Right ventricle myocardium inferior (tissue), 1 donor: ENCODE measurements around the gene IER2. TPM values are rescaled to one million over a fixed set of nuclear protein-coding genes. Genes with fewer than 3 reads are reported as not detected.
A peak's percentile ranks its signal among the peaks of the same experiment; 100 is the strongest.

Experiments
- ATAC-seq: fragments of 200-7000 bp; cut with Tn5 transposase; one replicate; pipeline ENCODE4 v1.9.1; 2020; ENCODE audit warnings: mild to moderate bottlenecking, moderate library complexity
- DNase-seq: peaks from one replicate; pipeline ENCODE4 v3.0.0; 2021; ENCODE audit errors: missing footprints
- intact Hi-C: fragments of 100-400 bp; cut with DNase I; formaldehyde crosslinking; loops from one replicate; pipeline ENCODE4 v1.11.0; 2022
- long read RNA-seq: library from polyadenylated mRNA; unstranded; transcript quantifications from one replicate; pipeline ENCODE4 v2.0.0, GENCODE V29; 2021
- total RNA-seq: library from RNA; stranded (reverse); fragmentation: NEBNext Ultra II Directional; extraction: Animal tissue kit (Norgen Biotek cat#: 25700); gene quantifications from one replicate; pipeline ENCODE4 v1.2.1, GENCODE V29; 2021
- donor health status: DM: no; HTN: yes; CAD: no; lungs with severe emphysema.

Gene IER2, protein sequence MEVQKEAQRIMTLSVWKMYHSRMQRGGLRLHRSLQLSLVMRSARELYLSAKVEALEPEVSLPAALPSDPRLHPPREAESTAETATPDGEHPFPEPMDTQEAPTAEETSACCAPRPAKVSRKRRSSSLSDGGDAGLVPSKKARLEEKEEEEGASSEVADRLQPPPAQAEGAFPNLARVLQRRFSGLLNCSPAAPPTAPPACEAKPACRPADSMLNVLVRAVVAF
- total RNA-seq: 18.8 TPM
- long read RNA-seq, transcript IER2-203 (1 exons, 2,934 nt): major isoform, 6 of 7 reads
- long read RNA-seq, partial matches to known transcripts: 0 of 7 reads
- long read RNA-seq, other reads (novel, unspliced or antisense): 0 of 7 reads

DNA sequence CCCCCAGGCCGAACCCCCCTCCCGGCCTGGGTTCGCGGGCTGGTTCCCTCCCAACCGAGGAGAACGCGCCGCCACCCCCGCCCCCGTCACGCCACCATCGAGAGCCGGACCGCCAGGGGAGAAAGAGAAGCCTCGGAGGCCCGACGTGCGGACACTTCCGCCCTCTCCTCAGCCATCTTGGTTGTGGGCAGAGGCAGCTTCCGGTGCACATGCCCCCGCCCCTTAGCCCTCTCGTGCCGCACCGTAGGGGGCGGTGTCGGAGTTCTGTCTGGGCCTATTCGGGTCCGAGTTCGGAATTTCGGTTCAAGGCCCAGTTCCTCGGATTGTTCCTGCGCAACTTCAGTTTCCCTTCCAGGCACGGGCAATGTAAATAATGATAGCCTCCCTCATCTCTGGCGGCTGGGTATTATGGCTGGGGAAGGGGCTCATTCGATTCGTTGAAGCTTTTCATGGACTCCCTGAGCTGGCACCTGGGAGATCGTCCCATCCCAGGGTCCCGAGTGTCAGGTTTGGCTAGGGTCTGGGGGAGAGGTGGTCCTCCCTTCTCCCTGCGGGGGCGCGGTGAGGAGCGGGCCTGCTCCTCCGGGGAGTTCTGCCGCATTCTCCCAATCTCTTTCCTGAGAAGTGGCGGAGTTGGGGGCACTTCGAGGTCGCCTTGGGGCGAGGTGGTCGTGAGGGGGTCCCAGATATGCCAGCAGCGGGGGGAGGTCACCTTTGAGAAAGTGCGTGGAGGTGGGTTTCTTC lies at the start of gene IER2, which contains the start of gene STX10:
Gene IER2, plus strand, starts transcription at position 225 of the 744 bp plus-strand sequence. CDS start 2,776 bp downstream, outside the sequence.
Gene STX10, minus strand, starts transcription at position 189 of the 744 bp plus-strand sequence. CDS start 202 bp downstream, outside the sequence.
- intact Hi-C loops: loop anchor here (2.0 to 10.0 kb wide), 3 partner anchors 34 to 694 kb away; partner anchors contain the start of genes LYL1 and TRMT1
- ATAC-seq: peak; percentile 76
- DNase-seq: peak; percentile 98

DNA sequence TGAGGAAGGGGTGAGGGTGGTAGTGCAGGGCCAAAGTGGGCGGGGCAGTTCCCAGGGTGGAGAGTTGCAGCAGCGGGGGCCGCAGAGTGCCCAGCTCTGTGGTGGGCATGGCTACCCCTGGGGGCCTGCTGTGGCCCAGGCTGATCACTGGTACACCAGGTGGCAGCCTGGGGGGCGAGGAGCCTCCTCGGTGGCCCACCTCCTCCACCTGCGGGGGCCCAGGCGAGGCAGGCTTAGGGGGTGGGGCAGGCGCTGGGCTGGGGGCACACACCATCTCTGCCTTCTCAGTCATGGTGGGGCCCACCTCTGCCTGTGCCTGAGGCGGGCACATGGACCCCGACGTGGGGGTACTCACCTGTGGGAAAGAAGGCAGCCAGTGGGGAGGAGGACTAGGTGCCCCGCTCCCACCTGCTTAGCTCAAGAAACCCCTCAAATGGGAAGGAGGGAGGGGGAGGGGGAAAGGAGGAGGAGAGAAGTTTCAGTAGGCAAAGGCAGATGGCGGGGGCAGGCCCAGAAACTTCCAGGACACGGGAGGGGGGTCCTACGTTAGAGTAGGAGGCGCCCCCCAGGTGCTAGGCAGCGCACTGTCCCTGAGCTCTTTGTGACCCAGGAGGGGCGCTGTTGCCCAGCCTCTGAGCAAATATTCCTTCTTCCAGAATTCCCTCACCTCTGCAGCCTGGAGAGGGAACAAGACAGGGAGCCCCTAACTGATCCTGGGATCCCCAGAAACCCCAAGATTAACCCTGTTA lies 49.2 kb upstream of the IER2 start:
- intact Hi-C loops: no loop called here
- DNase-seq: peak; percentile 60
- no peak for ATAC-seq

DNA sequence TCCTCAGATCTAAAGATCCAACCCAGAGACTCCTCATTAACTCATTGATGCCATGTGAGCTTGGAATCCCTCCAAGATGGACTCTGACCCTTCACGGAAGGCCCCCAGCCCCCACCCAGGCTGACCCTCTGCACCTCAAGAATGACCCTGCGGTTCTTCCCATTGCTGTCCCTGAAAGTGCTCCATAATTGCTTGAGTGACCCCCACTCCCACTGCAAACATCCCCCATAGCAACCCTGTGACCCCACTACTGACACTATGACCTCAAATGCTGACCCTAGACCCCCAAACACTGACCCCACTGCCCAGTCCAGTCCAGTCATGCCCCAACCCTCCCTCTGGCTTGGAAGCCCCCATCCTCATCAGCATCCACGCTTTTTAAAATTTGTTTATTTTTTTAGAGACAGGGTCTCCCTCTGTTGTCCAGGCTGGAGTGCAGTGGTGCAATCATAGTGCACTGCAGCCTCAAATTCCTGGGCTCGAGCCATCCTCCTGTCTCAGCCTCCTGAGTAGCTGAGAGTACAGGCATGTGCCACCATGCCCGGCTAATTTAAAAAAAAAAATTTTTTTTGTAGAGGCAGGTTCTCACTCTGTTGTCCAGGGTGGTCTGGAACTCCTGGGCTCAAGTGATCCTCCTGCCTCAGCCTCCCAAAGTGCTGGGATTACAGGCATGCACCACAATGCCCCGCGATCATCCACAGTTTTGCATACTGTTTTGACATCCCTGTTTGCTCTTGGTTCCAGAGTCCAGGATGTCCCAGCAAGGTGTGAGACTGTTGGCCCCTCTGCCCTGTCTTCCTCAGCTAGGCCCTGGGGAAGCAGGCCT lies 48.4 kb upstream of the IER2 start:
- intact Hi-C loops: loop anchor here (2.0 kb wide), 3 partner anchors 15 to 61 kb away; partner anchors contain the start of genes IER2, STX10 and TRMT1
- ATAC-seq (no peak), DNase-seq (no peak)

DNA sequence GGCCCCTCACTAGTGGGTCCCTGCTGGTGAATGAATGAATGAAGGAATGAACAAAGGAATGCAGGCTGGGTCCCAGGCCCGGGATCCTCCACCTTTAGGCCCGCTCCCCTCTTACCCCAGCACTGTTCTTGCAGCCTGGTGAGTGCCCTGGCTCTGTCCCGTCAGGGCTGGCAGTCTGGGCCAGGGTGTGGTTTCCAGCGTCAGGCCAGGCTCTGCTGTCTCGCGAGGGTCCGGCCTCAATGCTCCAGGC lies 47.9 kb upstream of the IER2 start:
- intact Hi-C loops: loop anchor here (2.0 kb wide), 3 partner anchors 14 to 60 kb away; partner anchors contain the start of genes IER2, STX10 and TRMT1
- DNase-seq: no peak
- ATAC-seq: no peak

DNA sequence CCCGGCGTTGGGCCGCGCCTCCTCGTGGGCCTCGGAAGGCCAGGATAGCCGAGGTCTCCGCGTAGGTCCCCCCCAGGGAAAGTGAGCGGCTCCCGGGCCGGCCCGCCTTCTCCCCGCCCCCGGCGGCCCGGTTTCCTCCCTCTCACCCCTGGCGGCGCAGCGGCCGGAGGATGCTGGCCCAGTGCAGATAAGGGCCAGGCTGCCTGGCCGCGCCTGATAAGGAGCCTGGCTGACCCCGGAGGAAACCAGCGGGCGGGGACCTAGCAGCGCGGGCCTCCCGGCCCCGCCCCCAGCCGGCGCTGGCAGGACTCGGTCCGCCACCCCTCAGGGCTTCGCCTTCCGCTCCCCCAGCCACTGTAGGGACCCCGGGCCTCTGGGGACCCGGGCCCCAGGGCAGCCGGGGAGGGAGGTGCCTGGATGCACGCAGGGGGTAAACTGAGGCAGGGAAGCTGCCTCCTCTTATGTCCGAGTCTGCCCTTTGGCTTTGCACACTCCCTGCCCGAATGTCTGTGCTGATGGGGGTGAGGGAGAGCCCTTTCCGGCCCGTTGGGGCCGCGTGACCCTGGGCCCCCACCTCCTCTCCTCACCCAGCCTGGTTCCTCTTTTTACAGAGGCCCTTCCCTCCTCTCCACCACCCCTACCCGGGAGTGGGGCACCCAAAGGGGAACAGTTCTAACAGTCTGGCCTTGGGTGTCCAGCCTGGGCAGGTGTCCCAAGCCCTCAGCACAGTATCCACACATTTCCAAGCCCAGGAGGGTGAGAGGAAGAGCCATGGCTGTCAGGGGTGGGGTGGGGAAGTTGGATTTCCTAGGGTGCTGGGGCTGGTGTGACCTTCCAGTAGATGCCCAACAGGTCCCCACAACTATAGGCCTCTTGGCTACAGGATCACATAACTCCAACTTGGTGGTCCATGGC lies 47.3 kb upstream of the IER2 start, which contains the start of gene LYL1:
Gene LYL1, minus strand, starts transcription at position 193 of the 915 bp plus-strand sequence. CDS start 1,687 bp downstream, outside the sequence.
- peak; percentile 73 for ATAC-seq
- intact Hi-C loops: loop anchor here (2.0 kb wide), 3 partner anchors 14 to 60 kb away; partner anchors contain the start of genes IER2, STX10 and TRMT1
- peak; percentile 92 for DNase-seq

DNA sequence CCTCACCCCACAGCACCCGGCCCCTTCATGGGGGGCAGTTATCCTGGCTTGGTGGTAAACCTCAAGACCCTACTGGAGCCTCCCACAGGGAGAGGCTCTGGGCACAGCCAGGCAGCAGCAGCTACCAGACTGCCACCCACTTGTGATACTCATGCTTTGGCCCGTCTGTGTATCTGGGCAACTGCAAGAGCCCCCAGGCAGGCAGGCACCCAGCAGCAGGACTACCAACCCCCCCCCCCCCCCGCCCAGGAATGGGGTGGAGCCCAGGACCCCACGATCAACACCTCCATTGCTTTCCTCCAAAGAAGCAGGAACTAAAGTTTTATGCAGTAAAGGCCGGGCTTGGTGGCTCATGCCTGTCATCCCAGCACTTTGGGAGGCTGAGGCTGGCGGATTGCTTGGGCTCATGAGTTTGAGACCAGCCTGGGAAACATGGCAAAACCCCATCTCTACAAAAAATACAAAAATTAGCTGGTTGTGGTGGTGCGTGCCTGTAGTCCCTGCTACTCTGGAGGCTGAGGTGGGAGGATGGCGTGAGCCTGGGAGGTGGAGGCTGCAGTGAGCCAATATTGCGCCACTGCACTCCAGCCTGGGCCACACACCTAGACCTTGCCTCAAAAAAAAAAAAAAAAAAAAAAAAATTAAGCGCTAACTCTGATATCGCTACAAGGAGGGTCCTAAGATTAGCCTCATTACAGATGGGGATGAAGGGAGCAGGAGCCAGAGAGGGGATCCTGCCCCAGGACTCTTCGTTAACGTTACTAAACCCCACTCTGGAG lies 46.4 kb upstream of the IER2 start:
- ATAC-seq (no peak), DNase-seq (no peak)
- intact Hi-C loops: loop anchor here (2.0 kb wide), 3 partner anchors 13 to 59 kb away; partner anchors contain the start of genes IER2, STX10 and TRMT1

DNA sequence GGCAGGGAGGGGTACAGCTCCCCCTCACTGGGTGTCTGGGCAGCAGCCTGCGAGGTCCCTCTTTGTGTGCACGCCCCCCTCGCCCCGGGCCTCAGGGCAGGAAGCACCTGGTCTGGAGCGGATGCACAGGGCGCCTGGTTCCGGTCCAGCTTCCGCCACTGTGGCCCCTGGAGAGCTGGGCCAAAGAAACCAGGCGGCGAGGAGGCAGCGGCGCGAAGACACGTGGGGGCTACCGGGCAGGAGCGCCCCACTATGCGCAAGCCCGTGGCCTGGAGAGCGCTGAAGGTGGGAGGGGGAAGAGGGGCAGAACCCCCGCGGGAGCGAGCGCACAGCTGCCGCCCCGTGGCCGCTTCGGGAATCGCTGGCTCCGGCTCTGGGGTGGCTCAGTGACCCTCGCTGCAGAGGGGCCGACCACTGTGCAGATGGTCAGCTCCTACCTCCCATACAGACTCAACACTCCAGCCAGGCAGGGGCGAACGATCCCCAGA lies 45.8 kb upstream of the IER2 start:
- intact Hi-C loops: no loop called here
- DNase-seq: peak; percentile 86
- peak; percentile 14 for ATAC-seq

DNA sequence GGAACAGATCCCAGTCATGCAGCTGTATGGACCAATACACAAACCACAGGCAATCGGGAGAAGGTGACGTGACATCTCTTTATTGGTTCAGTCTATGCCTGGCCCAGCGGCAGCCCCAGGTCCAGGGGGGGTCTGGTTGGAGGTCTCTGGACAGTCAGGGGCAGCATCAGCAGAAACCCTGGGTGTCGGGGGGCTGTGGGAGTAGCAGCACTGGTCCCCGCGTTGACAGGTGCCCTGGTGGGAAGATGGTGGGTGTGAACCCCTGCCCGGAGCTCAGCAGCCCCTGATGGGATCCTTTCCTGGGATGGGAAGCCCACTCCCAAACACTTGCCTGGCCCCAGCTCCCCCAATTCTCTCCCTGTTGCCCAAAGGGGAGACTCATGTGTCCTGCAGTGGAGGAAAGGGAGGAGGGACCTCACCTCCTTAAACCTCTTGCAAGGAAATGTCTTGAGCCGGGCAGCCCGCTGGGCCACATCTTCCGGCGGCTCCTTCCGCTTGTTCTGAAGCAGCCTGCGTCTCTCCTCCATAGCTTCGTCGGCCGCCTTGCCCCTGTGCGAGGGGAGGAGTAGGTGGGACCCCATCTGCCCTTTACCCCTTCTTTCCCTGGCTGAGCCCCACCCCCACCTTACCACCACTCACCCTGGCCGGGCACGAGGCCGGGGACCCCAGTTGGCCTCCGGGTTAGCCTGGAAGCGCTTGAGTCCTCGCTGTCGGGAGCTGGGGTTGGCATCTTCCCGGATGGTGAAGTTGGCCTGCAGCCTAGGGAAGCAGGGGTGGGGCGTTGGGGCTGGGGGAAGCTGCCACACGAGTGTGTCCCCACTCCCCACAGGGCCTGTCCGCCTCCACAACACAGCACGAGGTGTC lies 45.1 kb upstream of the IER2 start:
- DNase-seq: no peak
- intact Hi-C loops: no loop called here
- no peak for ATAC-seq

DNA sequence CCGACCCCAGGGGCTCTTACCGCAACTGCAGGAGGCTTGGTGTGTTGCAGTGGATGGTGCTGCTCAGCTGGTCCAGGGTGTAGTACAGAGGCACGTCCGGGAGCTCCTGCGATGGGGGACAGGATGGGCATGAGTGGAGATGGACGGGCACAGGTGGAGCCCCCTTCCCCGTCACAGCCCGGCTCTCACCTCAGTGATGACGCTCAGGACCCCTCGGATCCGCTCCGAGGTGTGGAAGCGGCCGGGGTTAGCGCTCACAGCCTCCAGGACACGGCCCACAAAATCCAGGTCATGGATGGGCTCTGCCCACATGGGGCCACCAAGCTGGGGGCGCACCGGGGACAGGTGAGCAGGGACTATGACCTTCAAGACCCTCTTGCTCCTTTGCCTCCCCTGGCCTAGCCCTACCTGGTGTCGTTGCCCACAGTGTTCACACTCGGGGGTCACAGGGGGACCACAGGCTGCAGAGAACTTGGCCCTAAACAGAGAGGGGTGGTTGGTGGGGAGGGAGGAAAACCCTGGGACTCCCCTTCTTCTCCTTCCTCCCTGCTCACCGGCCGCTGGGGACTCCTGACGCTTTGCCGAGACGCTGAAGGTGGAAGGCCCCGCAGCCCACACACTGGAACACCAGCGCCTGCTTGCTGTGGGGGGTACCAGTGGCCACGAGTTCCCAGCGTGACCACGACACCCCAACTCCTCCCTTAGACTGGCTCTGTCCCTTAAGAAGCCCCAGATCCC lies 40.7 kb upstream of the IER2 start:
- DNase-seq (no peak), ATAC-seq (no peak)
- intact Hi-C loops: no loop called here

DNA sequence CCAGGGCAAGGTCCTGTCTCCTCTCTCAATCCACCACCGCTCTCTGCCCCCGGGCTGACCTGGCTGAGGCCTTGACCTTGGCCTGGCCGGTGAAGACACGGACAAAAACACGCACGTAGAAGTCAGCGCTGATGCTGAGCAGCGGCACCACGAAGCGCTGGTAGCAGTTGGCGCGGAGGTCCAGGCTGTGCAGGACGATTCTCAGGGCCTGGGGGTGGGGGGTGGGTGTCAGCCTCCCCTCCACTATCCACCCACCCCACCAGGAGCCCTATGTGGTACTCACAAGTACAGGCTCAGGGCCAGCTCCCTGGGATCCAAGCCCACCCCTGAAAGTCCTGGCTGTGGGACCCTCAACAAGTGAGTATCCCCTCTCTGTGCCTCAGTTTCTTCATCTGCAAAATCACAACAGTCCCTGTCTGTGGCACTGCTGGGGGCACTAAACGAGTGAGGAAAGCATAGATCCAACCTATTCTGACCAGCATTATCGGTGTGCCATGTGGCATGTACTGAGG lies 40.1 kb upstream of the IER2 start:
- intact Hi-C loops: no loop called here
- DNase-seq: no peak
- no peak for ATAC-seq

DNA sequence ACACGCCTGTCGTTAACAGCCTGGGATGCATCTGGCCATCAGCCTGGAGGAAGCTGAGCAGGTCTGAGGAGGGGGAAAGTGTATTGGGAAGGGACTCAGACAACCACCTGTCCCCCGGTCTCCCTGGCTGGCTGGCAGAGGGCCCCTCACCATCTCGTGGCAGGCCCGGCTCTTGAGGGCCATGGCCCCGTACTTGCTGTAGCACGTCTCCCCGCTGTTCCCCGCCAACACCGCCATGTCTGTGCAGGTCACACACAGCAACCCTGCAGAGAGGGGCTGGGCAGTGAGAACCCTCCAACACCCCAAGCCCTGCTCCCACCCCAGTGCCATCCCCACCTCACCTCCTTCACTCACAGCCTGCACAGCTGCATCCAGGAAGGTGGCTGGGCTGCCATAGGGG lies 37.7 kb upstream of the IER2 start:
- ATAC-seq (no peak), DNase-seq (no peak)
- intact Hi-C loops: no loop called here

DNA sequence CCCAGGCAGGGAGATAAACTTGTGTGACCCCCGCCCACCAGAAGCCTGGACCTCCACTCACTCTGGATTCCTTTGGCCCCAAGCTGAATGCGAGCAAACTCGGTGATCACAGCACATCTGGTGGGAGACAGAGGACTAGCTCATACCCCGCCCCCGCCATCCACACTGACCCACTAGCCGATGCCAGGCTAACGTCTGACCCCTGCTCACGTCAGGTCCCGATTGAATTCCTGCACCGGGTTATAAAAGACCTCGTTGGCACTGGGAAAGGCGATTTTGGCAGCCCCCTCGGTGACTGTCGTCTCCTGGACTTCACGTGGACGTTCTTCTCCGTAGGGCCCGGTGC lies 34.3 kb upstream of the IER2 start:
- DNase-seq (no peak), ATAC-seq (no peak)
- intact Hi-C loops: loop anchor here (2.0 kb wide), 2 partner anchors 13 to 35 kb away; partner anchors contain the start of genes IER2, LYL1 and STX10

DNA sequence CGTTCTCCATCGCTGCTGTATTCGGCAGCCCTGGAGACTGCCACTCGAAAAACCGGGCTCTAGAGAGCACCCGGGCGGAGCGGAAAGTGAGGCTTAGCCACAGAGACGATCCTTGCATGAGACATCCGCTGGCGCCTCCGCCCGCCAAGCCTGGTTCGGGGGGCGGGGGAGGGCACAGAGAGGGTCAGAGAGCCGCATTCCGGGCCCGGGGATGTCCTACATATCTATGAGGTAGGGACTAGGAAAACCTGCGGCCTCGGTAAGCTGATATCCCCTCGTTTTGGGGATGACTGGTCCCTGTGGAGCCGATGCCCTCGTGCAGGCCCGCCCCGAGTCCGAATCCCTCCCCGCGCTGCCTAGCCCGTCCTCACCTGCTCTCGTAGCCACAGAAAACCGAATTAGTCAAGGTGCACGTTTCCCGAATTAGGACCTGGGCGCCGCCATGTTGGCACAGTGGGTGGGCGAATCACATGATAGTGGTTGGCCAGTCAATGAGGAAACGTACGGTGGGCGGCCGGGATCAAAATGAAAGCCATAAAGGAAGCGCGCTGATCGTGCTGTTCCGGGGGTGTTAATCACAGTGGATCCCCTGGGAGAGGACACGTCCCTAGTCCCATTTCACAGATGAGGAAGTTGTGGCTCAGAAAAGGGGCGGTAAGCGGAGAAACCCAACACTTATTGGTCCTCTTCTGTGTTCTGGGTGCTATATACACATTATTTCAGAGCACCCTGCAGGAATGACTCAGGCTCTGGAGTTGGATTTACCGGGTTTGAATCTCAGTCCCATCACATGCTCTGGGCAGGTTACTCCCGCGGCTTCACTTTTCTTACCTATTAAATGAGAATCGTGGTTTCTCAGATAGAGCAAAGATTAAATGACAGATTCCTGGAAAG lies 33.7 kb upstream of the IER2 start, which contains the start of gene TRMT1:
Gene TRMT1, minus strand, starts transcription at position 459 of the 894 bp plus-strand sequence. Its CDS starts 341 bp downstream, at position 118.
- intact Hi-C loops: loop anchor here (2.0 kb wide), 2 partner anchors 14 to 34 kb away; partner anchors contain the start of genes IER2, LYL1 and STX10
- DNase-seq: peak; percentile 97
- ATAC-seq: peak; percentile 77
